ENCODE measurements around the gene RACK1.
"Not testable (repeated sequence)": the region's sequence is repeated elsewhere in the genome, so short reads cannot be mapped to it uniquely, and the experiment has no call there.

RACK1 gene

DNA sequence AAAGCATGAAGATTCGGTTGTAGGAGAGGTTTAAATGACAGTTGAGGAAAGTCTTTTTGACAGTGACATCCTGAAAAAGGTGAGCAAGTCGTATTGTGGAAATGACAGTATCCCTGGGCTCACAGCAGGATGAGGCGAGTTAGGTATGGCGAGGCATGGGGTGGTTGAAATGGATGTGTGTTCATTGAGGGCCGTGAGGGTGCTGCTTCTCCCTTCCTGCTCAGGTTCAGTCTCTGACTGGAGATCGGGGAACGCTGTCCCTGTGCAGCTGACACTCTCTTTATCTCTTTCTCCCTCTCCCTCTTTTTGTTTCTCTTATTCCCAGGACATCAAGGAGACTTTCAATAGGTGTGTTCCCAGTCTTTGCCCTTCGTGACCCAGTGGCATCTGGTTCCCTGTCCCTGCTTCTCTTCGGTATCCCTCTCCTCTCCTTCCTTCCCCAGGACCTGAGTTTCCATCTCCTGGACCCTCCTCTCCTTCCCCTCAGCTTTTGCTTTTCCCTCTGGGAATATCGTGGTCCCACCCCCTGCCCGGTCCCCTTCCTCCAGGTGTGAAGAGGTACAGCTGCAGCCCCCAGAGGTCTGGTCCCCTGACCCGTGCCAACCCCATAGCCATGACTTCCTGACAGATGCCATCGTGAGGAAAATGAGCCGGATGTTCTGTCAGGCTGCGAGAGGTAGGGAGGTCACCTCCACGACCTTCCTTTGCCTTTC lies 10.5 kb downstream of the RACK1 start:
- no peak for DNase-seq (ENCODE audit: low spot score)

DNA sequence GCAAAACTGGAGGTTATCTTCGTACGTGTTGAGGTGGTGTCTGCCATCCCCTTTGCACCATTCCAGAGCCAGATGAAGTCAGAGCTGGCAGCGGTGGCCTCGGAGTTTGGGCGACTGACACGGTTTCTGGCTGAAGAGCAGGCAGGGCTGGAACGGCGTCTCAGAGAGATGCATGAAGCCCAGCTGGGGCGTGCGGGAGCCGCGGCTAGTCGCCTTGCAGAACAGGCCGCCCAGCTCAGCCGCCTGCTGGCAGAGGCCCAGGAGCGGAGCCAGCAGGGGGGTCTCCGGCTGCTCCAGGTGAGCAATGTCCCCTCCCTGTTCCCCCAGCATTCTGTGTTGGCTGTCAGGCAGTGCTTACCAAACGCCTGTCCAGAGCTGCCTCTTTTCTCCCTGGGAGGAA lies 11.1 kb downstream of the RACK1 start:
- no peak for DNase-seq (ENCODE audit: low spot score)

DNA sequence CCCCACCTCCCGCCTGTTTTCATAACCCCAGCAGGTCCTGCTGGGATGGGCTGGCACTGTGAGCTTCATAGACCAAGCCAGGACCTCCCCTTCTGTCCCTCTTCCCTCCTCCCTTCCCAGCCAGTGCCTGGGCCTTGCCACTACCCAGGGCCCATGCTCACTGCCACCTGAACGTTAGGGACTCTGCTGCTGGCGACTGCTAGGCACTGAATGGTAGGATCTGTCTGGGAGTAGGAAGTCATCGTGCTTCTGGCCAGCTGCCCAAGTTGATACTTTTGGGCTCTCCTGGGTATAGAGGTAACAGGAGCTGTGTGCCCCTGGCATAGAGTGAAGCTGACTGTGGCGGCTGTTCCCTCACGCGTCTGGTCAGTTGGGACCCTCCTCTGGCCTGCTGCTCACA lies 12.3 kb downstream of the RACK1 start:
- DNase-seq (ENCODE audit: low spot score): no peak

DNA sequence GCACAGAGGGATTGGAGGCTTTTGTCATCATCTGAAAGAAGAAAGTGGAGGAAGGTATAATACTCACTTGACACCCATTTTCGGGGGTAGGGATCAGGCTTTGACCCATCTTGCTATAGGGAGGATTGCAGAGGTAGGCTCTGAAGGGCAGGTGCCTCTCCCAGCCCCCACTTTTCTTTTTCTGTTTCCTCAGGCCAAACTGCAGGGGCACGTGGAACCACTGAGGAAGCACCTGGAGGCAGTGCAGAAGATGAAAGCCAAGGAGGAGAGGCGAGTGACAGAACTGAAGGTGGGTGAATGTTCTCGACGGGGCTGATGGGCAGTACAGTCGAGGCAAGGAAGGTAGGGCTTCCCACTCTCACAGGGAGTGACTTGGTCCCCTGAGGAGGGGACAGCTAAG lies 13.2 kb downstream of the RACK1 start:
- no peak for DNase-seq (ENCODE audit: low spot score)

DNA sequence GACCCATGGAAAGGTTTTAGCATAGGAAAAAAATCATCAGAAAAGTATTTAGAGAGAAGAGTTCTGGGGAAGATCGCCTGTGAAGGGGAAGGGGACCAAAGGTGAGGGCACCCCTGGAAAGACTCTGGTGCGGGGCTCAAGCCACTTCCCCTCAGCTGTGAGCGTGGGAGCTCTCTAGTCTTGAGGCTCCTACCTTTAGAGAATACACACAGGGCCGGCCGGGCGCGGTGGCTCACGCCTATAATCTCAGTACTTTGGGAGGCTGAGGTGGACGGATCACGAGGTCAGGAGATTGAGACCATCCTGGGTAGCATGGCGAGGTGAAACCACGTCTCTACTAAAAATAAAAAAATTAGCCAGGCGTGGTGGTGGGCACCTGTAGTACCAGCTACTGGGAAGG lies 13.7 kb downstream of the RACK1 start:
- DNase-seq (ENCODE audit: low spot score): no peak

DNA sequence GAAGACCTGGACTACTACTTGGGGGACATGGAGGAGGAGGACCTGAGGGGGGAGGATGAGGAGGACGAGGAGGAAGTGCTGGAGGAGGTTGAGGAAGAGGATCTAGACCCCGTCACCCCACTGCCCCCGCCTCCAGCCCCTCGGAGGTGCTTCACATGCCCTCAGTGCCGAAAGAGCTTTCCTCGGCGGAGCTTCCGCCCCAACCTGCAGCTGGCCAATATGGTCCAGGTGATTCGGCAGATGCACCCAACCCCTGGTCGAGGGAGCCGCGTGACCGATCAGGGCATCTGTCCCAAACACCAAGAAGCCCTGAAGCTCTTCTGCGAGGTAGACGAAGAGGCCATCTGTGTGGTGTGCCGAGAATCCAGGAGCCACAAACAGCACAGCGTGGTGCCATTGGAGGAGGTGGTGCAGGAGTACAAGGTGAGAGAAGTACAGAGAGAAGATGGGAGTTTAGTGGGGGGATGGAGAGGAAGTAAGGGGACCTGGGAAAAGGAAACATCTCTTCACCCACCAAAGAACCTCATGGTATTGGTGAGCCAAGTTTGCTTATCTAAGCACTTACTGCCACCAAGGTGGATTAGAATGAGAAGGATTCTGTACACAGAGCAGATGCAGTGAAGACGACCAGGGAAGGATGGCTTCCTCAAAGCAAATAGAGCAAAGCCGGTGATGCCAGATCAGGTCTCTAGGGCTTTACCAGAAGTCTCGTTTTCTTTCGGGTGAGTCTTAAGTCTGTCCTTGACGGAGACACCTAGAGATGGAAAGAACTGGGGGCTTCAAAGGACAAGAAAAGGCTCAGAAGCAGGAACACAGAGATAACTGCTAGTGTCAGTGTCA lies 19.1 kb downstream of the RACK1 start:
- no peak for DNase-seq (ENCODE audit: low spot score)

DNA sequence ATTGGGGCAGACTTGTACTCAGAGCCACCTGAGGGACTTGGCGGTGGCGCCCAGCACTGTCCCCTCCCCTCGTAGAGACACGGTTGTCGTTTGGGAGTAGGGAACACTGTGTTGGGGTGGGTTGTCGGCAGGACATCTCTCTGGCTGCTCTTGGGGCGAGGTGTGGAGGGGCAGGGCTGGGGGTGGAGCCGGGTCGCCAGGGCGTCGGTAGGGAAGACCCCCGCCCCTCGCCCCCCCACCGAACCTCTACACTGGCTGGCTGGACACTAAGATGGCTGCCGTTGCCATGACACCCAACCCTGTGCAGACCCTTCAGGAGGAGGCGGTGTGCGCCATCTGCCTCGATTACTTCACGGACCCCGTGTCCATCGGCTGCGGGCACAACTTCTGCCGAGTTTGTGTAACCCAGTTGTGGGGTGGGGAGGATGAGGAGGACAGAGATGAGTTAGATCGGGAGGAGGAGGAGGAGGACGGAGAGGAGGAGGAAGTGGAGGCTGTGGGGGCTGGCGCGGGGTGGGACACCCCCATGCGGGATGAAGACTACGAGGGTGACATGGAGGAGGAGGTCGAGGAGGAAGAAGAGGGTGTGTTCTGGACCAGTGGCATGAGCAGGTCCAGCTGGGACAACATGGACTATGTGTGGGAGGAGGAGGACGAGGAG lies 19.8 kb downstream of the RACK1 start:
- no peak for DNase-seq (ENCODE audit: low spot score)

DNA sequence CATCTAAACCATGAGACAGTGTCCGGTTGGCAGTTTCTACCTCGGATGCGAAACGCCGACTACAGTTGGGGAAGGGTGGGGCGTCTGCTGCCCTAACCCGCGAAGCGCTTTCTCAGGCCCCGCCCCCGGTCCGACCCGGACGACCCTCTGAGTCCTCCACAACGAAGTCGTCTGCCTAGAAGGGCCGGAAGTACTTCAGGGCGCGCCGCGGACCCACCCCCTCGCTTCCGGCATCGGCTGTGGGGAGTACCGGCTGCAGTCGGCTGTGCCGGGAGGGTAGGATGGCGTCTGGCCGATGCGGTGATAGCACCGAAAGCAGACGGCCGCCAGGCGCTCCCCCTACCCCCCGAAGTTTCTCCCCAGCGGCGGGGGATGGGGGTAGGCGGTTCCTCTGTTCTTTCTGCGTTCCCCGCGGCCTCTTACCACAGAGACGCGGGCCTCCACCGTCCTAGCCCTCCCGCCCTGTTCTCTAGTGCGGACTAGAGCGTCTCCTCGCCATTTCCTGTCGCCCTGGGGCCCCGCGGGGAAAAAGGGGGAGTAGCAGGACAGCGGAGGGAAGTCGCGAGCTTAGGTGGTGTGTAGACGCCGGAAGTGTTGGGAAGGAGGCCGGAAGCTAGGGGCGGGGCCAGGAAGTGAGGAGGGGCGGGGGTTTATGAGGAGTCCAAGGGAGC lies 20.5 kb downstream of the RACK1 start, which contains the start of gene TRIM41:
TSS of gene TRIM41 (plus strand) at position 224 of the 671 bp plus-strand sequence. CDS start 719 bp downstream, outside the sequence.
- DNase-seq (ENCODE audit: low spot score): peak; percentile 93

DNA sequence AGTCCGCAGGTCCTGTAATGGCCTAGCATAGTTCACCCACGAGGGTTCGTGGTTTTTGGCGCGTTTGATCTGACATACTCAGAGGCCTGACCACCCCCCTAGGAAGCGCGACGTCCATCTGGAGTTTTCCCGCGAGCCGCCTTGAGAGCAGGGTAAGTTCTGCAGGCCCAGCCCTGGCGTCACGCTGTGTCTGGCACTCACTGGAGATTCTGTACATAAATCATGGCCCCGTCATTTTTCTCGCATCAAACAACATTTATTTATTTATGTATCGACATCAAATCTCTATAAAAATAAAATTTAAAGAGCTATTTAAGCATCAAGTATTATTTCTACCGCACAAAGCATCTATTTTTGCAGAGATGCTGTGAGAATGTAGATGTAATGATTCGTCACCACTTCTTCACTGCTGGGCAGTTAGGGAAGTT lies 21.1 kb downstream of the RACK1 start:
- DNase-seq (ENCODE audit: low spot score): no peak

DNA sequence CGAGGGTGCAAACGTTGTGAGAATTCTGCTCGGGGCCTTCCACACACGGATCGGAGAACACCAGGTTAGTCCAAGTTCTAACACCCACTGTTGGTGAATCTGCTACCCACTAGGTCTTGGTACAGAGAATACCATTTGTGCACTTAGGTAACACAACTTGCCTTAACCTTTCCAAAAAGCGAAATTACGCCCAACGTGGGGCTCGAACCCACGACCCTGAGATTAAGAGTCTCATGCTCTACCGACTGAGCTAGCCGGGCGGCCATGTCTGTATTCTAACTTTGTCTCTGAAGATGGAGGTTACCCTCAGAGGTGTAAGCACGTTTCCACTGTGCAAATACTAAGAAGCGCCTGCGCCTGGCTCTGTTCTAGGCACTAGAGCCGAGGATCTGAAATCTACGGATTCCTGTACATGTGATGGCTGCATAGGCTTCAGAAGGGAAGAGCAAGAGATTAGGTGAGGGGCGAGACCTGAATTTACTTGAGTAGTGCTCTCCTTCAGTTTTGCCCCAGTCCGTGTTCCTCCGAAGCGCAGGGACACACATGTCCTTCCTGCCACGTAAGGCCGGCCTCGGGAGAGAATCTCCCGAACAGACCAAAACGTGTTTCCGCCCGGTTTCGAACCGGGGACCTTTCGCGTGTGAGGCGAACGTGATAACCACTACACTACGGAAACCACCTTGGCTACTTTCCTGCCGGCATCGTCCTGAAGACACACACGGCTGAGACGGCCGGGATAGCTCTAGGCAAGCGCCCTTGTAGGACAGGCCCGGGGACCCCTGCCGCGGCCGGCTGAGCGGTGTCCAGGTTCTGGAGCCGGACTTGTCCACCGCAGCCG lies 21.7 kb downstream of the RACK1 start:
- peak; percentile 67 for DNase-seq (ENCODE audit: low spot score)

DNA sequence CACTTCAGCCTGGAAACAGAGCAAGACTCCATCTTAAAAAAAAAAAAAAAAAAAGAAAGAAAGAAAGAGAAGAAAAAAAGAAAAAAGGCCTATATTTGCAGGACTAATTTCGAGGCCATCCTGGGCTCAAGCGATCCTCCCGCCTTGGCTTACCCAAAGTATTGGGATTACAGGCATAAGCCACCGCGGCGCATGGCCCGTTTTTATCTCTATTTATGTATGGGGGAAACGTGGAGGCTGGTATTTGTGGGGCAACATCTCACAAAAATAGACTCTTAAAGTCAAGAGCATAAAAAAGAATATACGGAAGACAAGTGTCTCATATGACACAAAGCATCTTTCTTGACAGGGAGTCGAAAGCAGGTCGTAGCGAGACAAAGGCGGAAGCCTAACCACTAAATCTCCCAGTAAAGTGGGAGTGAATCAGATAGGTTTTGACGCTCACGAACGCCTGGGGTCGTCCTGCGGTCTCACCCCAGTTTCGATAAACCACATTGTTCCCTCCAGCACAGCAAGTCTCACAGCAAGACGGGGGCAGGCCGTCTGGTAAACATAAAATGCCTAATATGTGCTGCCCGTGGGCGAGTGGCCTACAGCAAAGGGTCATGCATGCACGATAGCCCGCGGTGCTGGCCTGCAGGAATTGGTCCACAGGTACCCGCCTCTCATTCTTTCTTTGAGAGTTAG lies 22.5 kb downstream of the RACK1 start:
- DNase-seq (ENCODE audit: low spot score): no peak

DNA sequence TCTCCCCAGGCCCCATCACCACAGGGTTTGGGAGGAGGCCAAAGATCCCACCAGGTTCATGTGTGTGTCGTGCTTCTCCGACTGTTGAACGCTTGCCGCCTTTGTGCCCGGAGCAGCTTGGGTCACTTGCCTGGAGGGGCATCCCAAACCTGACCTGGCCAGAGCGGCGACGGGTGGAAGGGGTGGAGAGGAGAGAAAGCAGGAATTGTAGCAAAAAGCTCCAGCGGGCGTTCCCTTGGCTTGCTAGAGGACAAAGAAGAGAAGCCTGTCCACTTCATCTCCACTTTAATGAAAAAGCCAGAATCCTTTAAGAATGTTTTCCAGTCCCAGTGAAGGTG lies 23.6 kb downstream of the RACK1 start:
- DNase-seq (ENCODE audit: low spot score): no peak

DNA sequence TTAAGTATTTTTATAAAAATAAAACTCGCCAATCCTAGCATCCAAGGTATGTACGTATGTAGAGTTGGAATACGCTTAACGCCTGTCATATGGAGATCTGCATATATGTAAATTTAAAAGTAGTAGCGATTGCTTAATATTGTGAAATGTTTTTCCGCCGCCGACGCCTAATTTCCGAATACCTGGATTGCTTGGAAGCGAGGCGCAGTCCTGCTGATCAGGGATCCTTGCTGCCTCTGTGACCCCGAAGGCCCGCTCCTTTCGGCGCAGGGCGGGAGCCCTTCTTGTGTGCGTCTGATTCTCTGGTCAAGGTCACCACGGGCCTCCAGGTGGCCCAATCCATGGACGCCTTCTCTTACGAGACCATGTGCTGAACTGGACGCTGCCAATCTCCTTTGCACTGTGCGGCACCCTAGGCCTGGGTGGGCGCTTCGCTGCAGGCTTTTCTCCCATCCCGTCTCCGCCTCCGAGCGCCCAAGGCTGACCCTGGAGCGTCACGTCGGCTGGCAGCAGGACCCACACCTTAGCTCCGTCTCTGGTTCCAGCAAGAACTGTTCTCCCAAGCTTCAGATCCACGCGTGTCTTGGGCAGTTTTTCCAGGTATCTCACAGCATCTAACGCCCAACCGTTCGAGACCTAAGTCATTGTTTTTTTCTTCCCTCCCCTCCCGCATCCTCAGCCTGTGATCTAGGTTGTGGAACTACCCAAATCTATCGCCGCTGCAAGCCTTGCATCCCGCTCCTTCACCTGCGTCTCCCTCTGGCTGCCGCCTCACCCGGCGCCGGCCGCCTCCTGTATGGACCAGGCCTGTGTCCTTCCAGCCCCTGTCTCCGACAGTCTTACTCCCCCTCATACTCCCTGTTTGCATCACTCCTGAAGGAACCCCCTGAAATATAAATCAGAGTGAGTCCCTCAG lies 24.2 kb downstream of the RACK1 start:
- DNase-seq (ENCODE audit: low spot score): no peak

DNA sequence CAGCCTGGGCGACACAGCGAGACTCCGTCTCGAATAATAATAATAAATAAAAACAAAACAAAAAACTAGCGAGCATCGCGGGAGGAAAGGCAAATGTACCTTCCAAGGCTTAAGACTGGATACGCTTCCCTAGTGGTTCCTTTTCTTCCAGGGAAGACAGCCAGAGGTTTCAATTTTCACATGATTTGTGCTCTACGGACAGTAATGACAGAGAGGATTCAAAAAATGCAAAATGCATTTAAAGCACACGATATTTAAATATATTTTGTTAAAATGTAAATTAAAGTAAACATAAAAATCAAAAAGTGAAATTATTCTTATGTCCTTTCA lies 24.9 kb downstream of the RACK1 start:
- no peak for DNase-seq (ENCODE audit: low spot score)

DNA sequence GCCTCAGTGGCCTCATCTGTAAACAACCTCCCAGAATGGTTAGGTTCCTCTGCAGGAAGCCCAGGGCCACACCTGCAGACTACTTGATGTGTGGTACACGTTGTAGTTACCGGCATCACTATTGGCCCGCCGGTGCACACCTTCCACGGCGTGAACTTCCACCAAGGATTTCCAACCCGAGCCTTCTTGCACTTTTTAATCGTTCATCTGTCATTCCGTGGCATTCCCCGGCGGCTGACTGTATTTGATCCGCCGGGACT lies 26.0 kb downstream of the RACK1 start:
- DNase-seq (ENCODE audit: low spot score): no peak

DNA sequence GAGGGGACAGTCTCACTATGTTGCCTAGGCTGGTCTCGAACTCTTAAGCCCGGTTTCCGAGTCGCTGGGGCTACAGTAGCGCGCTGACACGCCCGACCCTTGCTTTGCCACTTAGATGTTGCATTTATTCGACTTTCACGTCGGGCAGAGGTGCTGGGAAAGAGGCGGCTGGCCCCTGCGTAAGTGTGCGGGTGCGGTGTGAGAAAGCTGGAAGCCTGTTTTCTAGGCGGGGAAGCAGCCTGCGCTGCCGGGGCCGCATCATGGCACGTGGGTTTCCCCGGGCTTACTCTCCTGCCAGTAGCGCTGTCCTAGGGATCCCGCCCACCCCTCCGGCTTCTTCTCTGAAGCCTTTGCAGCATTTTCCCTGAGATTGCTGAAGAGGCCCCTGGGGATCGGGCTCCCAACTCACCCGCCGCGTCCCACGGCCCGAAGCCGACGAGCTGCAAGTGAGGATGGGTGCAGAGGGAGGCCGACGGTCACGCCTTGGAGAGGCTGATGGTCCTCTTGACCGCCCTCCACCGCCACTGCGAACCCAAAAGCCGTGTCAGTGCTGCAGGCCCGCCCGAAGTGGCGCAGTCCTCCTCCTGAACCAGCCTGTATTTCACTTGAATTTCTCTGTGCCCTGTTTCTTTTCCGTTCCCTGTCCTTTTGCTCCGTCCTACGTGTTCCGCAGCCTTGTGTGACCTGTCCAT lies 26.4 kb downstream of the RACK1 start:
- no peak for DNase-seq (ENCODE audit: low spot score)

DNA sequence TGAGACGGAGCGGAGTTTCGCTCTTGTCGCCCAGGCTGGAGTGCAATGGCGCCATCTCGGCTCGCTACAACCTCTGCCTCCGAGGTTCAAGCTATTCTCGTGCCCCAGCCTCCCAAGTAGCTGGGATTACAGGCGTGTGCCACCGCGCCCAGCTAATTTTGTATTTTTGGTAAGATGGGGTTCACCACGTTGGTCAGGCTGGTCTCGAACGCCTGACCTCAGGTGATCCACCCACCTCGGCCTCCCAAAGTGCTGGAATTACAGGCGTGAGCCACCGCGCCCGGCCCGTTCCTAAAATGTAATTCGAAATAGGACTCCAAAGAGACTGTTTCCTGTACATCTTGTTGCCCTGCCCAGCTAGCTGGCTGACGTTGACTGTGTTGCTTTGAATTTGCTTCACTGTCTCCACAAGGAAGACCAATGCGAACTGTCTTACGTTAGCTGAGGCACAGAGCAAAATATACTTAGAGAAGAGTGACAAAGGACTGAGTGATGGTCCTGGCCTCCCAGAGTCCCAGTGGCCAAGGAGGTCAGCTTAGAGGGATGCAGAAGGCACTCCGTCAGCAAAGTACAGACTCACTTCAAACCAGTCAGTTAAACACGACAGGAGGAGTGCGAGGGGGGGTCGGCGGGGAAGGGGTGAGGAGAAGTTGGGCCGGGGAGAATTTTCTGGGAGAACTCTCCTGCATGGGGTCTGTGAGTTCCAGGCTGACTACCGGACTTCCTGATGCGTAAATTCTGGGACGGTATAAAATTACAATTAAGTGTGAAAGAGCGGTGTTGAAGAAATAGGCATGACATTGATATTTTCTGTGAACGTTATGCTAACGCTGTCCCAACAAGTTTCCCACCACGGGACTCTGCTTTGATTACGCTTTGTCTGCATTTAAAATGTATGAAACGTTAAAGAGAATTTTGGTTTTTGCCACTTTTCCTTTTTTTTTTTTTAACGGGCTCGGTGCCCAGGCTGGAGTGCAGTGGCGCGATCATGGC lies 27.4 kb downstream of the RACK1 start:
- no peak for DNase-seq (ENCODE audit: low spot score)

DNA sequence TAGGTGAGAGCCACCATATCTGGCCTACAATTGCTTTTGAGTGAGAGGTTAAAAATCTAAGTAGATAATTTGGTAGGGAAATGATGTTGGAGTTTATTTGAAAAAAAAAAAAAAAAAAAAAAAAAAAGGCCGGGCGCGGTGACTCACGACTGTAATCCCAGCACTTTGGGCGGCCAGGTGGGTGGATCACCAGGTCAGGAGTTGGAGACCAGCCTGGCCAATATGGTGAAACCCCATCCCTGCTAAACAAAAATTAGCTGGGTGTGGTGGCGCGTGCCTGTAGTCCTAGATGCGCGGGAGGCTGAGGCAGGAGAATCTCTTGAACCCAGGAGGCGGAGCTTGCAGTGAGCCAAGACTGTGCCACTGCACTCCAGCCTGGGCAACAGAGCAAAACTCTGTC lies 29.5 kb downstream of the RACK1 start:
- not testable (repeated sequence) for DNase-seq (ENCODE audit: low spot score)
